T follicular helper cell (primary cell): ENCODE results near the gene STRN.
"Not testable (repeated sequence)": the region's sequence is repeated elsewhere in the genome, so short reads cannot be mapped to it uniquely, and the experiment has no call there.

Experiments used
- DNase-seq: peaks from one replicate; pipeline ENCODE4 v3.0.0-alpha.2; 2020; ENCODE audit warnings: low read depth

STRN gene

DNA sequence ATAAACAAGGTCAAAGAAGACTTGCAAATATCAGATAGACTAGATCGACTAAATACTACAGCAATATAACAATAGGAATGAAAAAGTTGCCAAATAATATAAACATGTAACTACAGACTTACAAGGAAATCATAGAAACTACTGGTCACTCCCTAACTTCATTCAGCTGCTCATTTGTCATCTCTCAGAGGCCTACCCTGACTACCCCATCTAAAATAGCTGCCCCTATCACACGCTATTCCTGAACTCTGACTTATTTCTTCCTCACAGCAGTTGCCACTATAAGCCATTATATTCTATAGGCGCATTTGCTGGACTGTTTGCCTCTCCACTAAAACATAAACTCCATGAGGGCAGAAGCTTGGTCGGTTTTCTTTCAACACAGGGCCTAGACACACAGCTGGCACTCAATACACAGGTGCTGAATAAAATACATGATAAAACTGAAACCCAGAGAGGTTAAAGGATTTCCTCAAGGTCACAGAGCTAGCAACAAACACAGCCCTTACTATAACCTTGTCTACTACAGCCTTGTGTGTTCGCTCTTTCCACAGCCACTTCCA lies 1.8 kb downstream of the STRN start:
- DNase-seq: no peak

DNA sequence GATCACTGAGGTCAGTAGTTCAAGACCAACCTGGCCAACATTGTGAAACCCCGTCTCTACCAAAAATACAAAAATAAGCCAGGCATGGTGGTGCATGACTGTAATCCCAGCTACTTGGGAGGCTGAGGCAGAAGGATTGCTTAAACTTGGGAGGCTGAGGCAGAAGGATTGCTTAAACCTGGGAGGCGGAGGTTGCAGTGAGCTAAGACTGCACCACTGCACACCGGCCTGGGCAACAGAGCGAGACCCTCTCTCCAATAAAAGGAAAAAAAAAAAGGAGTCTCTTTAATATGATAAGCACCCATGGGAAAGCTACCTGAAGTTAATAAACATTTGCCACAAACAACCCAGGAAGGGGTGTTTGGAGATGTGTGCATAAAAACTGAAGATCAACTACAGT lies 2.6 kb downstream of the STRN start:
- DNase-seq: no peak

DNA sequence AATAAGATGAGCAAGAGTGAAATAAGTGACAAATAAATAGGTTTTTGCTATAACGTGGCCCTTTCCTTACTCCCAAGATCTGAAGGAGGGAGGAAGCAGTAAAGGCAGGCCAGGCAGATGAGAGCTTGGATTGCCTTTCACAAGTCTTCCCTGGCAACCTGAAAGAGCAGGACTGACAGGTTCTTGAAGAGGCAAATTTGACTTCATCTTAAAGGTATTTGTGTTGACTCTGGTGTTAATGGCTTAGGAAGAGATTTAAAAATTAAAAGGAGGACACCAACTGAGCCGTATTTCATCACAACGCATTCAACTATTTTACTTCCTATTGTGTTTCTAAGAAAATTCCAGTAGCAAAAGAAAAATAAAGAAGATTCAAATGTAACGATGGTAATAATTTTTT lies 3.2 kb downstream of the STRN start:
- no peak for DNase-seq

DNA sequence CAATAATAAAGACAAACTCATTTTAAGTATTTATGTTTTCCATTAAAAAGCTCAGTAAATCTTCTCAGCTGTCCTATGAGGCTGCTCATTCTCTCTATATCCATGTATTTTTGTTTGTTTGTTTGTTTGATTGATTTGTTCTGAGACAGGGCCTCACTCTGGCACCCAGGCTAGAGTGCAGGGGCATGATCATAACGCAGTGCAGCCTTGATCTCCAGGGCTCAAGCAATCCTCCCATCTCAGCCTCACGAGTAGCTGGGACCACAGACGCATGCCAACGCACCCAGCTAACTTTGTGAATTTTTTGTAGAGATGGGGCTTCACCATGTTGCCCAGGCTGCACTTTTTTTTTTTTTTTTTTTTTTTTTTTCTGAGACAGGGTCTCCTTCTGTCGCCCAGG lies 5.6 kb downstream of the STRN start:
- DNase-seq: no peak

GRCh38 chr2:36960005-36960675 lies 6.2 kb downstream of the STRN start:
- DNase-seq: no peak

- no peak for DNase-seq
Measured at GRCh38 chr2:36954977-36955607, 11.2 kb downstream of the STRN start.

- no peak for DNase-seq
Measured at GRCh38 chr2:36952748-36953197, 13.6 kb downstream of the STRN start.

- no peak for DNase-seq
Measured at GRCh38 chr2:36951574-36951973, 14.8 kb downstream of the STRN start.

GRCh38 chr2:36951027-36951518 lies 15.3 kb downstream of the STRN start:
- no peak for DNase-seq

DNA sequence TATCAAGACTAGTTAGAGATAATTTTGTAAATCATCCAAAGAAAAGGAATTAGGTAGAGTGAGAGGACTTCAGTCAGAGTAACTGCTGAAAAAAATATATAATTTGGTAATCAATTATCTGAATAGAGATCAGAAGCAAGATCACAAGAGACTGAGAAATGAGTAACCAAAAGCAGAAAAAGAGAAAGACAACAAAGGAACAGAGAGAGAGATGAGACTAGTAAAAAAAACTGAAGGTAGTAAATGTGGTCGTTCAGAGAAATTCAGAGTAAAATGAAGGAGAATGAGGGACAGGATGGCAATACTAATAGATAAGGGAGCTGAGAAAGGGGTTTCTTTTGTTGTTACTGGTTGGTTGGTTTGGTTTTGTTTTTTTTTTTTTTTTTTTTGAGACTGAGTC lies 16.5 kb downstream of the STRN start:
- DNase-seq: no peak

- not testable (repeated sequence) for DNase-seq
Measured at GRCh38 chr2:36945240-36945639, 21.1 kb downstream of the STRN start.

DNA sequence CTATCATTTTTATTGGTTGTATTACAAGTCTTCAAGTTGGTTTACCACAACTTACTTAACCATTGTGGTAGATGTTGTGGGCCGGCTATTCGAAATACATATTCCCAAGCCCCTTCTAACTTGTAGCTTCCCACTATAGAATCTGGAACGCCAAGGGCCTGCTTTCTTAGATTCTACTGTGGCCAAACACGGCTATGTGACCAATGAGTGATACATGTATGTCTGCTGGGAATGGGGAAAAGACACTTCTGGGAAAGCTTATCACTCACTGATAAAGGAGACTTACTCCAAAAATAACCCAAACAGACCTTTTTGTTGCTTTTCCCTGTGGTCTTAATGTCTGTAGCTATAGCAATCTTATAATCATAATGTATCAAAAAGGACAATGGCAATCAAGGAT lies 24.5 kb downstream of the STRN start:
- DNase-seq: no peak

DNA sequence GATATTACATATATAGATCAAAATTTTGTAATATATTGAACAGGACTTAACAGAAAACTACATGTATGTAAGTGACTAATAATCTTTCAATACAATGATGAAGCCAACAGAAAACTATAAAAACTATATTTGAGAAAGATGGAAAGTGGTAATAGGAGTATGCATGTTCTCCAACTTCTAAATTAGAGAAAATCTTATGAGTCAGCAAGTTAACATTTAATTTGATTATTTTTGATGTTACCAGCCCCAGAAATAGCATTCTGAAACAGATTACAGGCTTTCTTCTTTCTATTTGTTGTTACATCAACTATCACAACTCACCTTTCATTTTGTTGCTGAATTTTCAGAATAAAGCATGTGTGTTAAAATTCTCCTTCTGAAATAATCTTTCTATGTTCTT lies 29.8 kb downstream of the STRN start:
- not testable (repeated sequence) for DNase-seq

DNA sequence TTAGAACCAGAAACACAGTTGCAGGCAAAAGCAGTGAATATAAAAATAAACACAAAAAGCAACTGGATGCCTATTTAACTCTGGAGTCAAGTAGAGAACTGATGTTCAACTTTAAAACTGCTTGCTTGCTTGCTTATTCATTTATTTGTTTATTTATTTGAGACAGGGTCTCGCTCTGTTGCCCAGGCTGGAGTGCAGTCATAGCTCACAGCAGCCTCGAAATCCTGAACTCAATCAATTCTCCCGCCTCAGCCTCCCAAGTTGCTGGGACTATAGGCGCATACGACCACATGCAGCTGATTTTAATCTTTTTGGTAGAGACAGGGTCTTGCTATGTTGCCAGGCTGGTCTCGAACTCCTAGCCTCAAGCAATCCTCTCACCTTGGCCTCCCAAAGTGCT lies 34.6 kb downstream of the STRN start:
- not testable (repeated sequence) for DNase-seq

GRCh38 chr2:36930787-36931410 lies 35.4 kb downstream of the STRN start:
- not testable (repeated sequence) for DNase-seq

GRCh38 chr2:36926175-36927132 lies 39.9 kb downstream of the STRN start:
- not testable (repeated sequence) for DNase-seq

DNA sequence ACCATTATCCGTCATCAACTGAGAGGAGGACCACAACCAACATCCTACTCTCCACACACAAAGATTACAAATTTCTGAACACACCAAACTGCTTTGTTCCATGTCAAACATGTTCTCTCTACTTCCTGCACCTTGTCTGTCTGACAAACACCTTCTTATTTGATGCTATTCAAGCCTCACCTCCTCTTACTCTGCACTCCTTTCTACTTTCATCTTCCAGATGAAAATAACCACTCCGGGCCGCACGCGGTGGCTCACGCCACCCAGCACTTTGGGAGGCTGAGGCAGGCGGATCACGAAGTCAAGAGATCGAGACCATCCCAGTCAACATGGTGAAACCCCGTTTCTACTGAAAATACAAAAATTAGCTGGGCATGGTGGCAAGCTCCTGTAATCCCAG lies 43.7 kb downstream of the STRN start:
- not testable (repeated sequence) for DNase-seq

DNA sequence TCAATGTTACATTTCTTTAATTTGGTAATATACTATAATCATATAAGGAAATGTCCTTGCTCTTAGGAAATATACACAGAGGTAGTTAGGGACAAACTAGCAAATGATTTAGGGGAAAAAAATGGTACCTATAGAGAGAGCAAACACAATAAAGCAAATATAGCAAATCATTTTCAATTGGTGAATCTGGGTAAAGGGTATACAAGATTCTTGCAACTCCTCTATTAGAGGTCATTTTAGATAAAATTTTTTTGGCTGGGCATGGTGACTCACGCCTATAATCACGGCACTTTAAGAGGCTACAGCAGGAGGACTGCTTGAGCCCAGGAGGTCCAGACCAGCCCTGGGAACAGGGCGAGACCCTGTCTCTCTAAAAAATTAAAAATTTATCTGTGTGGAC lies 44.4 kb downstream of the STRN start:
- no peak for DNase-seq

DNA sequence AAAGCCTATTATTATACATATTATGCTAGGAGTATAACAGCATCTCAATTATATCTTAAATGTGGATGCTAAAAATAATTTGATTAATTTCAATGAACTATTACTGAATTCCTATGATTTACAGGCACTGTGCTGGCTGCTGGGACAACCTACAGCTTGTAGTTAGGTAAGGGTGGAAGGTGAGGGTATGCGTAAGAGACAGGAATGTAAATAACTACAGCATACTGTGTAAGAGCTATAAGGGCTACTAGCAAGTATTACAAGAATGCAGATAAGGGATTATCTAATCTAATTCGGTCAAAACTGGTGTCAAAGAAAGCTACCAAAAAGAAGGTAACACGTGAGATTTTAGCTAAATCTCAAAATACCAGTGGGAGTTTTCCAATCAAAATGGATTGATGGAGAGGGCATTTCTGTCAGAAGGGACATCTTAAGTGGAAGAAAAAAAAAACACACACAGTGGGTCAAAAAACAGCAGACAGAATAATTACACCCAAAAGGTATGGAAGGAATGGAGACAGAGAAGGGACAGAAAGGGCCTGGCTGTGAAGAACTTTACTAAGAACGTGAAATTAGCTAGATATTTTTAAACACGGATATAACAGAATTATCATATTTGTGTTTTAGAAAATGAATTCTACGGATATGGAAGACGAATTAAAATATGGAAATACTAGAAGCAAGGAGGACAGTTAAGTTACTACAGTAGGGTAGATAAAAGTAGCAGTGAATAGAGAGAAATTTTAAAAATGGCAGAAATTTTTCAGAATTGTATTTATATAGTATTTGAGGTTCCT lies 47.1 kb downstream of the STRN start:
- no peak for DNase-seq

GRCh38 chr2:36918307-36918706 lies 48.0 kb downstream of the STRN start:
- no peak for DNase-seq

GRCh38 chr2:36915627-36916026 lies 50.7 kb downstream of the STRN start:
- DNase-seq: no peak
